Body of pancreas (tissue), 4 donors: Measurements from ENCODE around the gene GSTO2.

Source experiments
- CTCF ChIP-seq, 7 experiments: fragments of 450-650 bp in 4 of 7; fragments of 200-600 bp in 3 of 7; sonication (generic) in 3 of 7; IDR thresholded peaks; one replicate each; pipeline ENCODE4 v1.5.1; 2016 to 2019; ENCODE audit warnings: antibody characterized with exemption in 7 of 7
- POLR2A ChIP-seq, 3 donors: fragments of 450-650 bp; IDR thresholded peaks; one replicate each; pipeline ENCODE4 v1.6.1; 2016; ENCODE audit warnings: antibody characterized with exemption in 3 of 3, mild to moderate bottlenecking in 2 of 3

- TF ChIP-seq CTCF (IDR thresholded peaks at IDR 0.05) = no peak
- no peak for TF ChIP-seq POLR2A (IDR thresholded peaks at IDR 0.05)
Observed at GRCh38 chr10:104277785-104278184, 8.8 kb downstream of the GSTO2 start.
